ENCODE measurements around the gene MRPL51. TPM values are rescaled to one million over a fixed set of nuclear protein-coding genes. Genes with fewer than 3 reads are reported as not detected.
A peak's percentile ranks its signal among the peaks of the same experiment; 100 is the strongest.

Gene MRPL51
- total and polyA plus RNA-seq, 10 of the 15 experiments (the other 5 are each of a cell fraction or from before 2014, with no cell fraction given) = 137 to 1,202 (median 267) TPM

DNA sequence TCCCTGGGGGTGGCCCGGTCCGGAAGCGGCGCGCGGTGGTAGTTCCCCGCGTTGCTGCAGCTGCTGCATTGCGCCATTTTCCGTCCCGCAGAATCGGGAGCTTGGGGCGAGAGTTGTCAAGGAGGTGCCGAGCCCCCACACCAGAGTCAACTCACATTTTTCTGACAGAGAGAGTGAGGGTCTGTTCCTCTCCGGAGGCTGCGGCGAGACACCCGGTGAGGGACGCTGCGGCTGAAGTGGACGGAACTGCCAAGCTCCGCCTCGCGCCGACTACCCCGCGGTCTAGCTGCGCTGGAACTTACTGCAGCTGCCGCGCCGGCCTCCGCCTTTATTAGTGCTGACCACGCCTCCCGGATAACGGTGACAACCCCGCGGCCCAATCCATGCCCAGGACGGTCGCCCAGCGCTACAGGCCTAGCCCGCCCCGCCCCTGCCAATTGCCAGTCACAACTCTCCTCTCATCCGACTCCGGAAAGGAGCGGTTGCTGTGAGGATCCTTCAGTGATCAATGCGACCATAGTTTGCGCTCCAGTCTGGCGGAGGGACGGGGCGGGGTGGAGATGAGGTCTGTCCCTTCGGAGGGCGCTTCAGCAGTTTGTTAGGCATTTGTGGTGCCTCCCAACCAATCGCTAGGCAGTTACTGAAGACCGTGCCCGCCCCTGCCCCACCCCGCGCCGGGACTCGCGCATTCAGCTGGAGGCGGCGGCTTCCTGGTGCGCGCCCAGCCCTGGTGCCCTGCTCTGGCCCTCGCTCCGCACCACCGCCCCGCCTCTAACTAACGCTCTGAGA is 22.5 kb downstream of the MRPL51 start, which contains the start of gene VAMP1:
Gene VAMP1, minus strand, starts transcription at position 303 of the 789 bp plus-strand sequence. Its CDS starts 146 bp downstream, at position 157.
- ChIA-PET CTCF (interaction anchor here (0.8 to 5.6 kb wide), 15 partner anchors 10 to 148 kb away, joined by 3 to 73 read pairs (median 4); partner anchors contain the start of genes GAPDH and TAPBPL), RAD21 (ENCODE audit: unreplicated experiment) (interaction anchor here (0.7 to 4.5 kb wide), 16 partner anchors 9 to 147 kb away, joined by 3 to 43 read pairs (median 6); partner anchors contain the start of genes MRPL51 and TAPBPL), SMC1A (ENCODE audit: uncharacterized antibody, unreplicated experiment) (interaction anchor here (0.7 to 4.1 kb wide), 18 partner anchors 8 to 193 kb away, joined by 3 to 27 read pairs (median 4); partner anchors contain the start of genes MRPL51 and TAPBPL), POLR2A (interaction anchor here (0.6 to 4.7 kb wide), 32 partner anchors 9 to 656 kb away, joined by 3 to 46 read pairs (median 4); partner anchors contain the start of genes CD27, GAPDH, IFFO1 and LPAR5)
- Histone ChIP-seq H3K9me3 (replicated peaks; ENCODE audit: control insufficient read depth, insufficient read depth, low read length) (no peaks in the 10 kb centered on the region), H3K4me3 (peak within 1 kb of the TSS; percentile 99), H4K20me1 (ENCODE audit: control insufficient read depth, insufficient read depth) (no peaks in the 10 kb centered on the region), H3K4me2 (ENCODE audit: control insufficient read depth, insufficient read depth) (peak within 1 kb of the TSS; percentile 95), H3K27me3 (replicated peaks in 1 of 2; ENCODE audit: control insufficient read depth in 2 of 2, insufficient read depth in 2 of 2, low read length in 1 of 2) (no peaks in the 10 kb centered on the region), H3K27ac (ENCODE audit: control insufficient read depth, insufficient read depth) (peak within 1 kb of the TSS; percentile 63), H3K4me1 (ENCODE audit: control insufficient read depth, insufficient read depth, low read length) (peaks cover 18% of the 10 kb centered on the region), H2AFZ (ENCODE audit: control insufficient read depth, low read depth, low read length) (peak within 1 kb of the TSS; percentile 91), H3K9ac (ENCODE audit: control insufficient read depth, insufficient read depth, low read length) (peak within 1 kb of the TSS; percentile 52), H3K36me3 (ENCODE audit: control insufficient read depth in 2 of 2, insufficient read depth in 2 of 2, low read length in 1 of 2) (peaks cover 3 to 8% of the 10 kb centered on the region in 2 experiments; a peak in 3 of 4 replicates), H3K79me2 (ENCODE audit: control insufficient read depth, insufficient read depth, low read length) (peaks cover 46% of the 10 kb centered on the region)
- peak; percentile 7 for FAIRE-seq
- intact Hi-C loops (cut with micrococcal nuclease; ENCODE audit: unreplicated experiment) (loop anchor here (1.0 kb wide), 1 partner anchor 23 kb away; the partner anchor contains the start of gene MRPL51), in situ Hi-C loops (cut with MboI) (no loop called here)
- 1% methylated on average over 68 of the region's 69 CpGs for WGBS (ENCODE audit: insufficient coverage, insufficient replicate concordance, low lambda C conversion rate, missing lambda C conversion rate)
- peak; percentile 96 for ATAC-seq
- no TSS peak for BruUV-seq (replicated peaks)
- DNase-seq (ENCODE audit: low read depth, low spot score) = peak; percentile 92
- TF ChIP-seq SPI1 (IDR thresholded peaks at IDR 0.05; ENCODE audit: borderline replicate concordance, insufficient read depth, low read depth, low read length) (peak; percentile 5; the same call in 1 of the 2 replicates), RBBP5 (conservative IDR thresholded peaks at IDR 0.05) (no peak), SIX5 (IDR thresholded peaks at IDR 0.05; ENCODE audit: low read depth, low read length, severe bottlenecking) (no peak), HCFC1 (IDR thresholded peaks at IDR 0.05; ENCODE audit: low read length) (no peak), SREBF1 (IDR thresholded peaks at IDR 0.05; ENCODE audit: low read length) (no peak), RFX5 (IDR thresholded peaks at IDR 0.05; ENCODE audit: low read depth, low read length) (0 out of 2 replicates have a peak, but pooled peaks have one; percentile 39), NR2C1 (IDR thresholded peaks at IDR 0.05) (no peak), TARDBP (IDR thresholded peaks at IDR 0.05; ENCODE audit: borderline replicate concordance) (0 out of 2 replicates have a peak, but pooled peaks have one; percentile 45), SMAD5 (IDR thresholded peaks at IDR 0.05; ENCODE audit: low read depth) (peak; percentile 99), CREM (IDR thresholded peaks at IDR 0.05; ENCODE audit: low read depth) (peak; percentile 43; the same call in 1 of the 2 replicates)
- TF ChIP-seq, protein P1, sequence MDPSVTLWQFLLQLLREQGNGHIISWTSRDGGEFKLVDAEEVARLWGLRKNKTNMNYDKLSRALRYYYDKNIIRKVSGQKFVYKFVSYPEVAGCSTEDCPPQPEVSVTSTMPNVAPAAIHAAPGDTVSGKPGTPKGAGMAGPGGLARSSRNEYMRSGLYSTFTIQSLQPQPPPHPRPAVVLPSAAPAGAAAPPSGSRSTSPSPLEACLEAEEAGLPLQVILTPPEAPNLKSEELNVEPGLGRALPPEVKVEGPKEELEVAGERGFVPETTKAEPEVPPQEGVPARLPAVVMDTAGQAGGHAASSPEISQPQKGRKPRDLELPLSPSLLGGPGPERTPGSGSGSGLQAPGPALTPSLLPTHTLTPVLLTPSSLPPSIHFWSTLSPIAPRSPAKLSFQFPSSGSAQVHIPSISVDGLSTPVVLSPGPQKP (IDR thresholded peaks at IDR 0.05; ENCODE audit: low read depth, low read length) = no peak
- TF ChIP-seq, protein P2, sequence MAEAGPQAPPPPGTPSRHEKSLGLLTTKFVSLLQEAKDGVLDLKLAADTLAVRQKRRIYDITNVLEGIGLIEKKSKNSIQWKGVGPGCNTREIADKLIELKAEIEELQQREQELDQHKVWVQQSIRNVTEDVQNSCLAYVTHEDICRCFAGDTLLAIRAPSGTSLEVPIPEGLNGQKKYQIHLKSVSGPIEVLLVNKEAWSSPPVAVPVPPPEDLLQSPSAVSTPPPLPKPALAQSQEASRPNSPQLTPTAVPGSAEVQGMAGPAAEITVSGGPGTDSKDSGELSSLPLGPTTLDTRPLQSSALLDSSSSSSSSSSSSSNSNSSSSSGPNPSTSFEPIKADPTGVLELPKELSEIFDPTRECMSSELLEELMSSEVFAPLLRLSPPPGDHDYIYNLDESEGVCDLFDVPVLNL (IDR thresholded peaks at IDR 0.05; ENCODE audit: low read depth, low read length) = no peak
- TF ChIP-seq, protein P3, sequence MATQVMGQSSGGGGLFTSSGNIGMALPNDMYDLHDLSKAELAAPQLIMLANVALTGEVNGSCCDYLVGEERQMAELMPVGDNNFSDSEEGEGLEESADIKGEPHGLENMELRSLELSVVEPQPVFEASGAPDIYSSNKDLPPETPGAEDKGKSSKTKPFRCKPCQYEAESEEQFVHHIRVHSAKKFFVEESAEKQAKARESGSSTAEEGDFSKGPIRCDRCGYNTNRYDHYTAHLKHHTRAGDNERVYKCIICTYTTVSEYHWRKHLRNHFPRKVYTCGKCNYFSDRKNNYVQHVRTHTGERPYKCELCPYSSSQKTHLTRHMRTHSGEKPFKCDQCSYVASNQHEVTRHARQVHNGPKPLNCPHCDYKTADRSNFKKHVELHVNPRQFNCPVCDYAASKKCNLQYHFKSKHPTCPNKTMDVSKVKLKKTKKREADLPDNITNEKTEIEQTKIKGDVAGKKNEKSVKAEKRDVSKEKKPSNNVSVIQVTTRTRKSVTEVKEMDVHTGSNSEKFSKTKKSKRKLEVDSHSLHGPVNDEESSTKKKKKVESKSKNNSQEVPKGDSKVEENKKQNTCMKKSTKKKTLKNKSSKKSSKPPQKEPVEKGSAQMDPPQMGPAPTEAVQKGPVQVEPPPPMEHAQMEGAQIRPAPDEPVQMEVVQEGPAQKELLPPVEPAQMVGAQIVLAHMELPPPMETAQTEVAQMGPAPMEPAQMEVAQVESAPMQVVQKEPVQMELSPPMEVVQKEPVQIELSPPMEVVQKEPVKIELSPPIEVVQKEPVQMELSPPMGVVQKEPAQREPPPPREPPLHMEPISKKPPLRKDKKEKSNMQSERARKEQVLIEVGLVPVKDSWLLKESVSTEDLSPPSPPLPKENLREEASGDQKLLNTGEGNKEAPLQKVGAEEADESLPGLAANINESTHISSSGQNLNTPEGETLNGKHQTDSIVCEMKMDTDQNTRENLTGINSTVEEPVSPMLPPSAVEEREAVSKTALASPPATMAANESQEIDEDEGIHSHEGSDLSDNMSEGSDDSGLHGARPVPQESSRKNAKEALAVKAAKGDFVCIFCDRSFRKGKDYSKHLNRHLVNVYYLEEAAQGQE (IDR thresholded peaks at IDR 0.05; ENCODE audit: low read depth, low read length) = no peak
- TF ChIP-seq, protein P4, sequence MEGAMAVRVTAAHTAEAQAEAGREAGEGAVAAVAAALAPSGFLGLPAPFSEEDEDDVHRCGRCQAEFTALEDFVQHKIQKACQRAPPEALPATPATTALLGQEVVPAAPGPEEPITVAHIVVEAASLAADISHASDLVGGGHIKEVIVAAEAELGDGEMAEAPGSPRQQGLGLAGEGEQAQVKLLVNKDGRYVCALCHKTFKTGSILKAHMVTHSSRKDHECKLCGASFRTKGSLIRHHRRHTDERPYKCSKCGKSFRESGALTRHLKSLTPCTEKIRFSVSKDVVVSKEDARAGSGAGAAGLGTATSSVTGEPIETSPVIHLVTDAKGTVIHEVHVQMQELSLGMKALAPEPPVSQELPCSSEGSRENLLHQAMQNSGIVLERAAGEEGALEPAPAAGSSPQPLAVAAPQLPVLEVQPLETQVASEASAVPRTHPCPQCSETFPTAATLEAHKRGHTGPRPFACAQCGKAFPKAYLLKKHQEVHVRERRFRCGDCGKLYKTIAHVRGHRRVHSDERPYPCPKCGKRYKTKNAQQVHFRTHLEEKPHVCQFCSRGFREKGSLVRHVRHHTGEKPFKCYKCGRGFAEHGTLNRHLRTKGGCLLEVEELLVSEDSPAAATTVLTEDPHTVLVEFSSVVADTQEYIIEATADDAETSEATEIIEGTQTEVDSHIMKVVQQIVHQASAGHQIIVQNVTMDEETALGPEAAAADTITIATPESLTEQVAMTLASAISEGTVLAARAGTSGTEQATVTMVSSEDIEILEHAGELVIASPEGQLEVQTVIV (IDR thresholded peaks at IDR 0.05; ENCODE audit: borderline replicate concordance, partially characterized antibody) = no peak

Data from GM12878 (cell line).